HG03025 (cell line): ENCODE data around the gene OTOG.
"Not testable (repeated sequence)": the region's sequence is repeated elsewhere in the genome, so short reads cannot be mapped to it uniquely, and the experiment has no call there.

ENCODE experiments used
- ATAC-seq: cut with Tn5 transposase; IDR thresholded peaks from one replicate; pipeline ENCODE4 v1.9.1; 2021; ENCODE audit warnings: mild to moderate bottlenecking, moderate library complexity; ENCODE audit not compliant: unreplicated experiment, low FRiP score

OTOG gene

DNA sequence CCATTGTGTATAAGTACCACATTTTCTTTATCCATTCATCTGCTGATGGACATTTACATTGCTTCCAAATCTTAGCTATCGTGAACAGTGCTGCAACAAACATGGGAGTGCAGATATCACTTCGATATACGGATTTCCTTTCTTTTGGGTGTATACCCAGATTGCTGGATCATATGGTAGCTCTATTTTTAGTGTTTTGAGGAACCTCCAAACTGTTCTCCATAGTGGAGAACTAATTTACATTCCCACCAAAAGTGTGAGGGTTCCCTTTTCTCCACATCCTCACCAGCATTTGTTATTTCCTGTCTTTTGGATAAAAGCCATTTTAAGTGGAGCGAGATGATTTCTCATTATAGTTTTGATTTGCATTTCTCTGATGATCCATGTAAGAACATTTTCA is 75.7 kb downstream of the OTOG start:
- not testable (repeated sequence) for ATAC-seq

DNA sequence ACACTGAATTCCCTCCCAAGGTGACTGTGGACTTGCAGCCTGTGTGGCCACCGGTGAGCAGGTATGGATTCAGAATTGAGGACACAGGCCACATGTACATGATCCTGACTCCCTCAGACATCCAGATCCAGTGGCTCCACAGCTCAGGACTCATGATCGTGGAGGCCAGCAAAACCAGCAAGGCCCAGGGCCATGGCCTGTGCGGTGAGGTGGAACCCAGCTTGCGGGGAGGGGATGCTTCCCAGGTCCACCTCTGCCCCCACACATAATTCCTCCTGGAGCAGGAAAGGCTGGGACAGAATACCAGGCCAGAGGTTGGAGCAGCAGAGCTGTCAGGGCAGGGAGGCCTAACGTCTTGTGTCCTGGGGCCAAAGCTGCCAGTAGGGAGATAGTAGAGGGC is 82.1 kb downstream of the OTOG start:
- no peak for ATAC-seq

DNA sequence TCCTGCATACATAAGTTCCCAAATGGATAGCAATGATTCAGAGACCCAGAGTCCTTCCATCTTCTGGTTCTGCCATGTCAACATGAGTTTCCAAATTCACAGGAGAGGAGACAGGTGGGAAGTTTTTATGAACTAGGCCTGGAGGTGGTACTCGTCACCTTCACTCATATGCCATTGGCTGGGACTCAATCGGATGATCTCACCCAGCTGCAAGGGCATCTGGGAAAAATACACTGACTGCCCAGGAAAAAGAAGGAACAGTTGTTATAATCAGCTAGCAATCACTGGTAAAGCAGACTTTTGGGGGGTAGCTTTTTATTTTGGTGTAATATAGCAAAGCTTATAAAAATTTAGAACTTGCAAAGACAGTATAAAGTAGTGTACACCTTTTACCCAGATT is 83.9 kb downstream of the OTOG start:
- no peak for ATAC-seq

DNA sequence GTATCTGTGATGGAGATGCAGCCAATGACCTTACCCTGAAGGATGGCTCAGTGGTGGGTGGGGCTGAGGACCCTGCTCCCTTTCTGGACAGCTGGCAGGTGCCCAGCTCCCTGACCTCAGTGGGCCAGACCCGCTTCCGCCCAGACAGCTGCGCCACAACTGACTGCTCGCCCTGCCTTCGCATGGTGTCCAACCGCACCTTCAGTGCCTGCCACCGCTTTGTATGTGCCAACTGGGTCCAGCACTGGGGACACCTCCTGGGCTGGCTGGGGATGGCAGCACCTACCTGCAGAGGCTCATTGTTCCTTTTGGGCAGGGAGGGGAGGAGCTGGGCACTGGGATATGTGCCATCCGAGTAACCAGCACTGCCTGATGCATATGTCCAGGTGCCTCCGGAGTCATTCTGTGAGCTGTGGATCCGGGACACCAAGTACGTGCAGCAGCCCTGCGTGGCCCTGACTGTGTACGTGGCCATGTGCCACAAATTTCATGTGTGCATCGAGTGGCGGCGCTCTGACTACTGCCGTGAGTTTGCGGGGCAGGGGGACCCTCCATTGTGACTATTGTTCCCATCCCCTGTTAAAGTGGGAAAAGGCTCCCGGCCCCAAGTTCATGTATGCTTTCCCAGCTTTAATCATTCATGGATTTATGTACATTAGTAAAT is 84.8 kb downstream of the OTOG start:
- no peak for ATAC-seq

DNA sequence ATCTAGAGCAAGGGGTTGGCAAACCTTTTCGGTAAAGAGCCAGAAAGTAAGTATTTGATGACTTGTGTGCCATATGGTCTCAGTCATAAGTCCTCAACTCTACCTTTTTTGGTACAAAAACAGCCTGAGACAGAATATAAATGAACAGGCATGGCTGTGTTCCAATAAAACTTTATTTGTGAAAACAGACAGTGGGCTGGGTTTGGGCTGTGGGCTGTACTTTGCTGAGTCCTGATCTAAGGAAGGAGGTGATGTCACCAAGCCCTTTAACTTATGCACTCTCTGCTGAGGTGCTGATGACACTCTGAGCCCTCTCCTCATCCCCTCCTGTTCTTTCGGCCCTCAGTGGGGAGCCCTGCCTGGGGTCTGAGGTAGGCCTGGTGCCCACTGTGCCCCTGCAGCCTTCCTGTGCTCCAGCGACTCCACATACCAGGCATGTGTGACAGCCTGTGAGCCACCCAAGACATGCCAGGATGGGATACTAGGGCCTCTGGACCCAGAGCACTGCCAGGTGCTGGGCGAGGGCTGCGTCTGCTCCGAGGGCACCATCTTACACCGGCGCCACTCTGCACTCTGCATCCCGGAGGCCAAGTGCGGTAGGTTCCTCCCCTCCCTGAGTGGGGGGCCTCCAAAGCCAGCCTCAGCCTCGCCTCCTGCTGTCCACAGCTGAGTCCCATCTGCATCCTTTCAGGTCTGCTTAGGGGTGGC is 86.4 kb downstream of the OTOG start:
- no peak for ATAC-seq

DNA sequence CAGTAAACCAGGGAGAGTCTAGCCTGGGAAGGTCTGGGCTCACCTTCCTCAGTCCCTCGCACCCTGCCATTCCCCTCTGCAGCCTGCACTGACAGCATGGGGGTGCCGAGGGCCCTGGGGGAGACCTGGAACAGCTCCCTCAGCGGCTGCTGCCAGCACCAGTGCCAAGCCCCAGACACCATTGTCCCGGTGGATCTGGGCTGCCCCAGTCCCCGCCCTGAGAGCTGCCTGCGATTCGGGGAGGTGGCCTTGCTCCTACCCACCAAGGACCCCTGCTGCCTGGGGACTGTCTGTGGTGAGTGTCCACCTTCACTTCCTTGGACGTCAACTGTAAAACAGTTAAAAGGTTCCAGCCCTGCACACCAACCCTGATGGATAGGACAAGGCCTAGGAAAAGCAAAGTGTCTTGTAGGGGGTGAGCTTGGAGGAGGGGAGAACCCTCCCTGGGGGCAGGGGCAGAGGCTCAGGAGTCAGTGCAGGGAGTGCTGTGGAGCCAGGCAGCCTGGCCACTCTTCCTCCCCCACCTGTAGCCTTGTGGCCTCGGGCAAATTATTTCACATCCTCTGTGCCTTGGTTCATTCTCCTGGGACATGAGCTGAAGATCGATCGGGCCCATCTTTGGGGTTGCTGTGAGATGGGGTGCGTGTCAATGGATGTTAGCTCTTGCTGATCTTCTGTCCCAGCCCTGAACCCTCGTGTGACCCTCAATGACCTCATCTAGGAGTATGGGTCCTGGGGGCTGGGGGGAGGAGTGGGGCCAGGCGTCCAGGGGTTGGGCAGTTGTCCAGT is 87.1 kb downstream of the OTOG start:
- no peak for ATAC-seq

DNA sequence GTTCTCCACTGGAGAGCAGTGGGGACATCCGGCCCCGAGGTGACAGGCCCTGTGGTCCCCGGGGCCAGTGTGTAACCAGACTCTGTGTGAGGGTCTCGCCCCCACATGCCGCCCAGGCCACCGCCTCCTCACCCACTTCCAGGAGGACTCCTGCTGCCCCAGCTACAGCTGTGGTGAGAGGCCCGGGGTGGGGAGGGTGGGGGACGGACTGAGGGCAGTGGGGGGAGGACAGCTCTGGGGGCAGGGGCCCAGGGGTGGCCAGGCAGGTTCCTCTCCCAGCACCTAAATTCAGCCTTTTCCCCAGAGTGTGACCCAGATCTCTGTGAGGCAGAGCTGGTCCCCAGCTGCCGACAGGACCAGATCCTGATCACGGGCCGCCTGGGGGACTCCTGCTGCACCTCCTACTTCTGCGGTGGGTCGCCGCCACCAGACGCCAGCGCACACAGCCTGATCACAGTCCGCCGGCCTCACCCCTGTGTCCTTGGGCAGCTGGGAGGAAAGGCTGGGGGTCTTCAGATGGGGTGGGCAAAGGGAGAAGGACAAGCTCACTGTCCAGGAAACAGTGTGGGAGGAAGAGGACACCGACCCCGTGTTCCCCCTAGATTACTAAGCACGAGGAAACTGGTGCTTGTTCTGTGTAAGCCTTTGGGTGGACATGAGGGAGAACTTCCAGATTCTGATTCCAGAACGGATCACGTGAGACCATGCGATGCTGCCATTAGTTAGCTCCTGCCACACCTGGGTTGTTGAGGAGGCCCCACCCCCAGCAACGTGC is 87.9 kb downstream of the OTOG start:
- ATAC-seq: no peak

DNA sequence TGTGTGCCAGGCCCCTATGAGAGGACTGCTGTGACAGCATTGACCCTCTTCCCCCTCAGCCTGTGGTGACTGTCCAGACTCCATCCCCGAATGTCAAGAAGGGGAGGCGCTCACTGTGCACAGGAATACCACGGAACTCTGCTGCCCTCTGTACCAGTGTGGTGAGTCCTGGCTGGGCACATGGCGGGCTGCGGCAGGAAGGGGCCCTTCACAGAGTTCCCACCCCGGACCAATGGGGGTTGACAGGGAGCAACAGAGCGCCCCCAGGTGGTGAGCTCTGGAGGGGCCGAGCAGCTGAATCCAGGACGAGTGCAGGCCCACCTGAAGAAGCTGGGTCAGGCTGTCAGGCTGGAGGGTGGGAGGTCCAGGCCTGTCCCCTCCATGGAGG is 88.5 kb downstream of the OTOG start:
- ATAC-seq: no peak

DNA sequence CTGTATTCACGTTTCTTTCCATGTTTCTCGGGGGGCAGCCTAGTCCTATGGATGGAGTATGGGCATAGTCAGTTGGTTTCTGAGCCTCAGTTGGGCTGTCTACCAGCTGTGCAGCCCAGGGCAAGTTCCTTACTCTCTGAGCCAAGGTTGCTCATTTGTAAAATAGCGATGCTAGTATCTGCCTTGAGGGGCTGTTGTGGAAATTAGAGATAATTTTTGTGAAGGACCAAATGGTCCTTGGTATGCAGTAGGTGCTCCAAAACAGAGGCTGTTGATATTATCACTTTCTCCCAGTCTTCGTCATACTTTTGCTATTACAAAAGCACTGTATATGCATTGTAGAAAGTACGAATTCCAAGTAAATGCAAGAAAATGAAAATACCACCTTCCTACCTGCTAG is 89.7 kb downstream of the OTOG start:
- no peak for ATAC-seq

DNA sequence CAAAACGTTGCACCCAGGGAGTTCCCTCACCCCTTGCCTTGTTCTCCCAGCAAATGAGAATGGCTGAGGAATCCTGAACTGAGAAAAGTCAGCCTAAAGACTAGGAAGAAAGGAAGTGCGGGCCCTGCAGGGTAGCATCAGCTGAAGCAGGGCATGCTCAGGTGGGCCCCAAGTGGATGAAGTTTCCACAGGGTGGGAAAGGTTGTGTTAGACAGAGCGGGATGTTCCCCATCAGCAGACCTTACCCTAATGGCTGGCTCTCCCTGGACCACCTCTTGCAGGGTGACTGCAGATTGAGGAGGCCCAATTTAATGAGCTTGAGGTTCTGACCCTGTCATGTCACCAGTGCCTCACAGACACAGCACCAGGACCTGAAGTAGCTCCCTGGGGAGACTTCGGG is 90.8 kb downstream of the OTOG start:
- ATAC-seq: no peak

DNA sequence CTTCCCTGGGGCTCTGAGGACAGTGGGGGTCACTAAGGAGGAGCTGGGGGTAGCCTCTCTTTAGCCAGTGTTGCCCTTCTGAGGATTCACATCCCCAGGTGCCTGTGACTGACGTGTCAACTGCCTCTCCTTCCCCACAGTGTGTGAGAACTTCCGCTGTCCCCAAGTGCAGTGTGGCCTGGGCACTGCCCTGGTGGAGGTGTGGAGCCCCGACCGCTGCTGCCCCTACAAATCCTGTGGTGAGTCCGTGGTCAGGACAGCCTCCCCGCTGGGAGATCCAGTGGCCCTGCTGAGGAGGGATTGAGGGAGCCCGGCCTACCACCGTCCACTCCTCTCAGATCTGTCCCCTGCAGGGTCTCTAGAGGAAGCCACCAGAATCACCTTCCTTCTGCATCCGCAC is 91.3 kb downstream of the OTOG start:
- ATAC-seq: no peak

DNA sequence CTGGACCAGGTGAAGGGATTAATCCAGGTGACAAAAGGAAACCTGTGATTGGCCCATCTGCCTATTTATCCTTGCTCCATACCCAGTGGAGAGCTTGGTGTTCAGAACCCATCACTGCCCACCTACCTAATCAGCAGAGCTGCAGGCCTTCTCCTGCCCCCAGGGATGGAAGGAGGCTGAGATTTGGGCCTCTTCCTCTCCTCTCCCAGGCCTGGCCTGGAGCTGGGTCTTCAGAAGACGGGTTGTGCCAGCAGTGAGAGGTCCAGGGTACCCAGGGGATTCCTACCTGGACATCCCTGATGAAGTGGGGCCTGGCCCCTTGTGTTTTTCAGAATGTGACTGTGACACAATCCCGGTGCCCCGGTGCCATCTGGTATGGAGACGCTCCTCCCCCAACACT is 92.0 kb downstream of the OTOG start:
- ATAC-seq: no peak

DNA sequence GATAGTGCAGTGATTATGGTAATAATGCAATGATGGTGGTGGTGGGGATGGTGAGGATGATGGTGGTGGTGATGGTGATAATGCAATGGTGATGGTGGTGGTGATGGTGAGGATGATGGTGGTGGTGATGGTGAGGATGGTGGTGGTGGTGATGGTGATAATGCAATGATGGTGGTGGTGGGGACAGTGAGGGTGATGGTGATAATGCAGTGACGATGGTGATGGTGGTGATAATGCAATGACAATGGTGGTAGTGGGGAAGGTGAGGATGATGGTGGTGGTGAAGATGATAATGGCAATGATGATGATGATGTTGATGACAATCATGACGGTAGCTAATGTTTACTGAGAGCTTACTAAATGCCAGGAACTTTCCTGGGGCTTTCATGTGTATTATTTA is 92.7 kb downstream of the OTOG start:
- no peak for ATAC-seq

DNA sequence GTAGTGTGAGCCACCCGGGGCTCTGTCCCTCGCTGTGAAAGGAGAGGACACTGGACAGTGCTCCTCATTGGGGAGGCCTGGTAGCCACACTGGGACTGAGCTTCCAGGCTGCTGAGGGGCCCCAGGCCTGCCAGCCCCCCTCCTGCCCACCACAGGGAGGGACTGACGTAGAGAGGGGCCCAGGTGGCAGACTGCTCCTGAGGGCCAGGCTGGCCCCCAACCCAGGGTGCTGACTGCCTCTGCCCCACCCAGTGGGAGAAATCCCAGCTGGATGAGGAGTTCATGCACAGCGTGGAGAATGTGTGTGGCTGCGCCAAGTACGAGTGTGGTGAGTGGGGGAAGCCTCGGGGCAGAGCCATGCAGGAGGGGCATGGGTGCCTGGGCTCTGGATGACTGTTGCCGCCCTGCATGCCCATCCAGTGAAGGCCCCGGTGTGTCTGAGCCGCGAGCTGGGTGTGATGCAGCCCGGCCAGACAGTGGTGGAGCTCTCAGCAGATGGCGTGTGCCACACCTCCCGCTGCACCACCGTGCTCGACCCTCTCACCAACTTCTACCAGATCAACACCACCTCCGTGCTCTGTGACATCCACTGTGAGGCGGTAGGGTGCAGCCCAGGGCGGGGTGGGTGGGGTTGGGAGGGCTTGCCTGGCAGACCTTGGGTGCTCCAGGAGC is 93.6 kb downstream of the OTOG start:
- ATAC-seq: no peak

DNA sequence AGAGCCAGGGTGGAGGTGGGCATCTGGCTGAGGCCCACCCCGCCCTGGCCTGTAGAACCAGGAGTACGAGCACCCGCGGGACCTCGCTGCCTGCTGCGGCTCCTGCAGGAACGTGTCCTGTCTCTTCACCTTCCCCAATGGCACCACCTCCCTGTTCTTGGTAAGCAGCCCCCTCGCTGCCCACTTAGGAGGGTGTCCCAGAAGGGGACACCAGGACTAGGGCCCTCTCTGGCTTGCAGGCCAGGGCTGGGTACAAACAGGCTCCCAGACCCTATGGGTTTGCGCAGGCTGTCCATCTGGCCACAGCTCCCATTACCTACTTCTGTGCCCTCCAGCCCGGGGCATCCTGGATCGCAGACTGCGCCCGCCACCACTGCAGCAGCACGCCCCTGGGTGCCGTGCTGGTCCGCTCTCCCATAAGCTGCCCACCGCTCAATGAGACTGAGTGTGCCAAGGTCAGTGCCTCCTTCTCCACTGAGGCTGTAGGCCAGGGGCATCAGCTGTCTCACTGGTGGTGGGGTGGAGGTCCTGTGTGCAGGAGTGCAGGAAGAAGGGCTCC is 94.8 kb downstream of the OTOG start:
- ATAC-seq: no peak

DNA sequence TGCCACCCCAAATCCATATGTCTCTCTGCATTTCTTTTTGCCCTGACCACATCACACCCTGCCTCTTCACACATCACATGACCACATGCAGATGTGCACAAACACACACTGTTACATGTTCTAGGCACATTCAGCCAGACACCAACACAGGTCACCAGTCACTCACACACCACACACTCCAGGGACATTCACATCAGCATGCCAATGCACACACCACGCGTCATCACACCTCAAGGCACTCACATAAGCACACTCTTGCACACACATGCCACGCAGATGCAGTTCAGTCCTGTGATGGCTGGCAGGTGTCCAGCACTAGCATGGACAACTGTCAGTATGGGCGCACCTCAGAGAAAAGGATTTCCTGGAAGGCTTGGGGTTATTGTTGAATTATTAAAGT is 95.3 kb downstream of the OTOG start:
- ATAC-seq: no peak

DNA sequence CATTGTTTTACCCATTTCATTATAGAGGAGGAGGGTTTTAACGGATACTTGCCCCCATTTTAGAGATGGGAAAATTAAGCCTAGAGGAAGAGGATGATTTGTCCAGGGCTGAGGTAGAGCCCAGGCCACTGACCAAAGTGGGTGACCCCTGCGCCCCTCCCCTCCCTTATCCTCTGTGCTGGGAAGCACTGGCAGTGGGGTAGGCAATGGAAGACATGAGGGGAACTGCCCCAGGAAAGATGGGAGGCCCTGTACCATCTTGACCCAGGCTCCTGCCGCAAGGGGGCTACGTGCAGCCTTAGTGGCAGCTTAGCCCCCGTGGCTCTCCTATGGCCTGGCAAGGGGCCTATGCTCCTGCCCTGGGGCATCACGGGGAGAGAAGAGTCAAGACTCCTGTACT is 95.9 kb downstream of the OTOG start:
- no peak for ATAC-seq

DNA sequence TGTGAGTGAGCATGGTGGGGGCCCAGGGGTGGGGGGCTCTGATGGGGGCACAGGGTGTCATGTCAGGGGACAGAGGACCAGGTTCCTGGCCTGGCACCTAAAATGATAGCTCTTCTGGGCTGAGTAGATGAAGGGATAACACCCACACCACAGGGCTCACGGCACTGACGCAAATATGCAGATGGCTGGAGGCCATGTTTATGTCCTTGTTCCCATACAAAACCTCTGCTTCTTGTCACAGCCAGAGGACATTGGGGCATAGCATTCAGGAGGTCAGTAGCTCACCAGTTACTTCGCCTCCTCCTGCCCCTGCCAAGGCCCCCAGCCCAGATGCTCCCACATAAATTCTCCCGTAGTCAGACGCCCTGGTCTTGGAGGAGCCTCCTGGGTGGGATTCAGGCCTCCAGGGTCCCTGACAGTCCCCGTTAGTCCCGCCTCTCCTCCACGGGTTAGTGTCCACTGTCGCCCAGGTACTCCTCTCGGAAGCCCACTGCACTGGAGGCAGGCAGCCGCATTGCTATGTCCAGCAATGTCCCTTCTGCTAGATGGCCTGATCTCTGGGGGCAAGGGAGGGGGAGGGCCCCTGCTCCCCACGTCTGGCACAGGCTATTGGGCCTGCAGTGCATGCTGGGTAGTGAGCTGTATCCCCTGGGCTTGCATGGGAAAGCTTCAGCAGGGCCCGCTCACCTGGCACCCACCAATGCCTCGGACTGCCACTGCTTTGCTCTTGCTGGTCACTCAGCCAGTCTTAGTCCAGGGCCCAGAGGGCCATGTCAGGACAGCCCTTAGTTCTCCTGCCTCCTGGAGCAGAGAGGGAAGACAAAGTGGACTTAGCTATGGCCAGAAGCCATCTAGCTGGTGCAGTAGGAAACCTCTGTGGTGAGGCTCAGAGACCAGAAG is 96.7 kb downstream of the OTOG start:
- ATAC-seq: no peak
